ENCODE results near the gene HRK. TPM values are rescaled to one million over a fixed set of nuclear protein-coding genes. Genes with fewer than 3 reads are reported as not detected.

HRK gene
- total and polyA plus RNA-seq, 2 of the 8 experiments (the other 6 are each of a cell fraction or from before 2014, with no cell fraction given): 1.6 to 2.7 TPM

DNA sequence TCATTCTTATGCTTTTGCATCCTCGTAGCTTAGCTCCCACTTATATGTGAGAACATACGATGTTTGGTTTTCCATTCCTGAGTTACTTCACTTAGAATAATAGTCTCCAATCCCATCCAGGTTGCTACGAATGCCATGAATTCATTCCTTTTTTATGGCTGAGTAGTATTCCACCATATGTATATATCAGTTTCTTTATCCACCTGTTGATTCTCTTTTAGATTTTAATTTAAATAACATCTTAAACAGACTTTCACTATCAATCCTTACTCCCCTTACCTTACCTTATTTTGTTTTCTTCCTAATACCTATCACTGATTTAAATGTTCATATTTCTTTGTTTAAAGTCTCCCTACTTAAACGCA is 29.0 kb upstream of the HRK start (continued):
- TF ChIP-seq, protein P1, sequence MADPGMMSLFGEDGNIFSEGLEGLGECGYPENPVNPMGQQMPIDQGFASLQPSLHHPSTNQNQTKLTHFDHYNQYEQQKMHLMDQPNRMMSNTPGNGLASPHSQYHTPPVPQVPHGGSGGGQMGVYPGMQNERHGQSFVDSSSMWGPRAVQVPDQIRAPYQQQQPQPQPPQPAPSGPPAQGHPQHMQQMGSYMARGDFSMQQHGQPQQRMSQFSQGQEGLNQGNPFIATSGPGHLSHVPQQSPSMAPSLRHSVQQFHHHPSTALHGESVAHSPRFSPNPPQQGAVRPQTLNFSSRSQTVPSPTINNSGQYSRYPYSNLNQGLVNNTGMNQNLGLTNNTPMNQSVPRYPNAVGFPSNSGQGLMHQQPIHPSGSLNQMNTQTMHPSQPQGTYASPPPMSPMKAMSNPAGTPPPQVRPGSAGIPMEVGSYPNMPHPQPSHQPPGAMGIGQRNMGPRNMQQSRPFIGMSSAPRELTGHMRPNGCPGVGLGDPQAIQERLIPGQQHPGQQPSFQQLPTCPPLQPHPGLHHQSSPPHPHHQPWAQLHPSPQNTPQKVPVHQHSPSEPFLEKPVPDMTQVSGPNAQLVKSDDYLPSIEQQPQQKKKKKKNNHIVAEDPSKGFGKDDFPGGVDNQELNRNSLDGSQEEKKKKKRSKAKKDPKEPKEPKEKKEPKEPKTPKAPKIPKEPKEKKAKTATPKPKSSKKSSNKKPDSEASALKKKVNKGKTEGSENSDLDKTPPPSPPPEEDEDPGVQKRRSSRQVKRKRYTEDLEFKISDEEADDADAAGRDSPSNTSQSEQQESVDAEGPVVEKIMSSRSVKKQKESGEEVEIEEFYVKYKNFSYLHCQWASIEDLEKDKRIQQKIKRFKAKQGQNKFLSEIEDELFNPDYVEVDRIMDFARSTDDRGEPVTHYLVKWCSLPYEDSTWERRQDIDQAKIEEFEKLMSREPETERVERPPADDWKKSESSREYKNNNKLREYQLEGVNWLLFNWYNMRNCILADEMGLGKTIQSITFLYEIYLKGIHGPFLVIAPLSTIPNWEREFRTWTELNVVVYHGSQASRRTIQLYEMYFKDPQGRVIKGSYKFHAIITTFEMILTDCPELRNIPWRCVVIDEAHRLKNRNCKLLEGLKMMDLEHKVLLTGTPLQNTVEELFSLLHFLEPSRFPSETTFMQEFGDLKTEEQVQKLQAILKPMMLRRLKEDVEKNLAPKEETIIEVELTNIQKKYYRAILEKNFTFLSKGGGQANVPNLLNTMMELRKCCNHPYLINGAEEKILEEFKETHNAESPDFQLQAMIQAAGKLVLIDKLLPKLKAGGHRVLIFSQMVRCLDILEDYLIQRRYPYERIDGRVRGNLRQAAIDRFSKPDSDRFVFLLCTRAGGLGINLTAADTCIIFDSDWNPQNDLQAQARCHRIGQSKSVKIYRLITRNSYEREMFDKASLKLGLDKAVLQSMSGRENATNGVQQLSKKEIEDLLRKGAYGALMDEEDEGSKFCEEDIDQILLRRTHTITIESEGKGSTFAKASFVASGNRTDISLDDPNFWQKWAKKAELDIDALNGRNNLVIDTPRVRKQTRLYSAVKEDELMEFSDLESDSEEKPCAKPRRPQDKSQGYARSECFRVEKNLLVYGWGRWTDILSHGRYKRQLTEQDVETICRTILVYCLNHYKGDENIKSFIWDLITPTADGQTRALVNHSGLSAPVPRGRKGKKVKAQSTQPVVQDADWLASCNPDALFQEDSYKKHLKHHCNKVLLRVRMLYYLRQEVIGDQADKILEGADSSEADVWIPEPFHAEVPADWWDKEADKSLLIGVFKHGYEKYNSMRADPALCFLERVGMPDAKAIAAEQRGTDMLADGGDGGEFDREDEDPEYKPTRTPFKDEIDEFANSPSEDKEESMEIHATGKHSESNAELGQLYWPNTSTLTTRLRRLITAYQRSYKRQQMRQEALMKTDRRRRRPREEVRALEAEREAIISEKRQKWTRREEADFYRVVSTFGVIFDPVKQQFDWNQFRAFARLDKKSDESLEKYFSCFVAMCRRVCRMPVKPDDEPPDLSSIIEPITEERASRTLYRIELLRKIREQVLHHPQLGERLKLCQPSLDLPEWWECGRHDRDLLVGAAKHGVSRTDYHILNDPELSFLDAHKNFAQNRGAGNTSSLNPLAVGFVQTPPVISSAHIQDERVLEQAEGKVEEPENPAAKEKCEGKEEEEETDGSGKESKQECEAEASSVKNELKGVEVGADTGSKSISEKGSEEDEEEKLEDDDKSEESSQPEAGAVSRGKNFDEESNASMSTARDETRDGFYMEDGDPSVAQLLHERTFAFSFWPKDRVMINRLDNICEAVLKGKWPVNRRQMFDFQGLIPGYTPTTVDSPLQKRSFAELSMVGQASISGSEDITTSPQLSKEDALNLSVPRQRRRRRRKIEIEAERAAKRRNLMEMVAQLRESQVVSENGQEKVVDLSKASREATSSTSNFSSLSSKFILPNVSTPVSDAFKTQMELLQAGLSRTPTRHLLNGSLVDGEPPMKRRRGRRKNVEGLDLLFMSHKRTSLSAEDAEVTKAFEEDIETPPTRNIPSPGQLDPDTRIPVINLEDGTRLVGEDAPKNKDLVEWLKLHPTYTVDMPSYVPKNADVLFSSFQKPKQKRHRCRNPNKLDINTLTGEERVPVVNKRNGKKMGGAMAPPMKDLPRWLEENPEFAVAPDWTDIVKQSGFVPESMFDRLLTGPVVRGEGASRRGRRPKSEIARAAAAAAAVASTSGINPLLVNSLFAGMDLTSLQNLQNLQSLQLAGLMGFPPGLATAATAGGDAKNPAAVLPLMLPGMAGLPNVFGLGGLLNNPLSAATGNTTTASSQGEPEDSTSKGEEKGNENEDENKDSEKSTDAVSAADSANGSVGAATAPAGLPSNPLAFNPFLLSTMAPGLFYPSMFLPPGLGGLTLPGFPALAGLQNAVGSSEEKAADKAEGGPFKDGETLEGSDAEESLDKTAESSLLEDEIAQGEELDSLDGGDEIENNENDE (IDR thresholded peaks at IDR 0.05; ENCODE audit: insufficient replicate concordance, low read length): no peak
- TF ChIP-seq GABPA (IDR thresholded peaks at IDR 0.05; ENCODE audit: borderline replicate concordance, insufficient read depth, low read length) (no peak), RXRA (IDR thresholded peaks at IDR 0.05; ENCODE audit: insufficient read depth, low read depth, low read length) (no peak)
- TF ChIP-seq, protein P2, sequence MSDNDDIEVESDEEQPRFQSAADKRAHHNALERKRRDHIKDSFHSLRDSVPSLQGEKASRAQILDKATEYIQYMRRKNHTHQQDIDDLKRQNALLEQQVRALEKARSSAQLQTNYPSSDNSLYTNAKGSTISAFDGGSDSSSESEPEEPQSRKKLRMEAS (IDR thresholded peaks at IDR 0.05): no peak
- TF ChIP-seq, protein P3, sequence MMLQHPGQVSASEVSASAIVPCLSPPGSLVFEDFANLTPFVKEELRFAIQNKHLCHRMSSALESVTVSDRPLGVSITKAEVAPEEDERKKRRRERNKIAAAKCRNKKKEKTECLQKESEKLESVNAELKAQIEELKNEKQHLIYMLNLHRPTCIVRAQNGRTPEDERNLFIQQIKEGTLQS (IDR thresholded peaks at IDR 0.05; ENCODE audit: insufficient read depth, low read depth, low read length): no peak
- TF ChIP-seq, protein P4, sequence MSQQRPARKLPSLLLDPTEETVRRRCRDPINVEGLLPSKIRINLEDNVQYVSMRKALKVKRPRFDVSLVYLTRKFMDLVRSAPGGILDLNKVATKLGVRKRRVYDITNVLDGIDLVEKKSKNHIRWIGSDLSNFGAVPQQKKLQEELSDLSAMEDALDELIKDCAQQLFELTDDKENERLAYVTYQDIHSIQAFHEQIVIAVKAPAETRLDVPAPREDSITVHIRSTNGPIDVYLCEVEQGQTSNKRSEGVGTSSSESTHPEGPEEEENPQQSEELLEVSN (IDR thresholded peaks at IDR 0.05): no peak
